ENCODE results near the gene TIGAR. TPM values are rescaled to one million over a fixed set of nuclear protein-coding genes. Genes with fewer than 3 reads are reported as not detected.

Gene TIGAR
- total RNA-seq, 1 experiment from 2014 or later = 9.0 TPM

DNA sequence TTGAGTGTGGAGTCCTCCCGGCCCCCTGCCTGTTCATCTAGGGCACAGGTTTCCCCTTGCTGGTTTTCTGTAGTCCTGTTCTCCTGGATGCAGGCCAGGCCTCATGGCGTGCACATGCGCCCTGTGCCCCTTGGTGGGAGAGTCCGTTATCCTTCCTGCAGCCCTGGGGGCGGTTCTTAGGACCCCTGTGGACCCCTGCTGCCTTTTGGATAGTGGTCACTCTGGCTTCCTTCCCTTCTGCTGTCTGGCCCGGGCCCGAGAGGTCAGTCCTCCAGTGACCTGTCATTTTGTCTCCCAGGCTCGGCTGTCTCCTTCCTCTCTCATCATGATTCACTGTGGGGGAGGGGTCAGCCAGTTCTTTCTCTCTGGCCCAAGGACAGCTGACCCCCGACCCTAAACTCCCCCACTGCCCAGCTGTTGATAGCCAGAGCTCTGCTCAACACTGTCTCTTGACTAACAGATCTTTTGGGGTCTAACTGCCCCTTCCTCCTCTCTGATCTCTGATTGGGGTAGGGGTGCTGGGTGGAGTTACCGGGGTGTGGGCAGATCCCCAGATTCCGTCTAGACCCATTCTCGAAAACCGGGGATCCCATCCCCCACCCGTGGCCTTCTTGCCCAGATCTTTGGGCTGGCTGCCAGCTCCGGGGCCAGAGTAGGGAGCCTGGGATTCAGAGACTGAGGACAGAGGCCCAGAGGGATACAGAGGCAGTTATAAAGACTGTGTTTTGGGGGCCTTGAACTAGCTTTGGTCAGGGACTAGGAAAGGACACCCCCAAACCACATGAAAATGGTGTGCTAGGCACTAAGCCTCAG lies 40.5 kb upstream of the TIGAR start:
- H3K79me2 ChIP-seq (ENCODE audit: low read length) = no peaks in the 10 kb centered on the region
- H3K4me2 ChIP-seq (ENCODE audit: low read depth, low read length, poor library complexity, severe bottlenecking) = no peak overlapping the region
- no peaks in the 10 kb centered on the region for H3K27me3 ChIP-seq (ENCODE audit: low read length)
- H3K4me1 ChIP-seq (ENCODE audit: low read length) = no peaks in the 10 kb centered on the region
- no peak overlapping the region for H3K4me3 ChIP-seq (ENCODE audit: low read length)
- H3K27ac ChIP-seq (ENCODE audit: low read length) = no peak overlapping the region
- no peaks in the 10 kb centered on the region for H3K36me3 ChIP-seq (ENCODE audit: insufficient read depth, low read length)
- H2AFZ ChIP-seq (ENCODE audit: low read length) = no peak overlapping the region
- no peak overlapping the region for H3K9ac ChIP-seq (ENCODE audit: low read length)
- no peak for DNase-seq
- H3K9me3 ChIP-seq (ENCODE audit: low read length) = no peaks in the 10 kb centered on the region
- H4K20me1 ChIP-seq (ENCODE audit: insufficient read depth, low read depth, low read length) = no peaks in the 10 kb centered on the region
- no peaks in the 10 kb centered on the region for H3K9me2 ChIP-seq (replicated peaks; ENCODE audit: insufficient read depth, low read length)

DNA sequence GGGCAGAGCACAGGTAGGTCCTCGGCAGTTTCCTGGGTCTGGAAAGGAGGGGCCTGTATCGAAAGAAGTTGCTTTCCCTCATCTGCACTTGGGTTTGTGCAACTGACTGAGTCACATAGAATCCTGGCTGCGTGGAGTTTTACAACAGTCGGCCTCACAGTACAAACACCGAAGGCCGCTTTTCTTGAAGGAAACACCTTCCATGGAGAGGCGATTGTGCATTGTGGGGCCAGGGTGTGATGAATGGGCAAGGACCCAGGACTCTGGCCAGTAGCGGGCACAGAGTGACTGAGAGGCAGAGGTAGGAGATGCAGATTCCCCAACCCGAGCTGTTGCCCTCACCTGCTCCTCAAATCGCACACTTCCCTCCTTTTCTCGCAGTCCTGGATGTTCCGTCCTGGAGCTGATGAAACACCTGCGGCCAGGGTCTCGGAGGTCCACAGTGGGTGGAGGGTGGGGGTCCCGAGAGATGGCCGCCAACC lies 39.8 kb upstream of the TIGAR start:
- Histone ChIP-seq H3K79me2 (ENCODE audit: low read length) (no peaks in the 10 kb centered on the region), H3K4me1 (ENCODE audit: low read length) (no peaks in the 10 kb centered on the region), H3K9me2 (replicated peaks; ENCODE audit: insufficient read depth, low read length) (no peaks in the 10 kb centered on the region), H3K9me3 (ENCODE audit: low read length) (no peaks in the 10 kb centered on the region), H3K36me3 (ENCODE audit: insufficient read depth, low read length) (no peaks in the 10 kb centered on the region), H3K9ac (ENCODE audit: low read length) (no peak overlapping the region), H4K20me1 (ENCODE audit: insufficient read depth, low read depth, low read length) (no peaks in the 10 kb centered on the region), H3K4me3 (ENCODE audit: low read length) (no peak overlapping the region), H3K27ac (ENCODE audit: low read length) (no peak overlapping the region), H3K4me2 (ENCODE audit: low read depth, low read length, poor library complexity, severe bottlenecking) (no peak overlapping the region), H2AFZ (ENCODE audit: low read length) (no peak overlapping the region), H3K27me3 (ENCODE audit: low read length) (no peaks in the 10 kb centered on the region)
- no peak for DNase-seq

DNA sequence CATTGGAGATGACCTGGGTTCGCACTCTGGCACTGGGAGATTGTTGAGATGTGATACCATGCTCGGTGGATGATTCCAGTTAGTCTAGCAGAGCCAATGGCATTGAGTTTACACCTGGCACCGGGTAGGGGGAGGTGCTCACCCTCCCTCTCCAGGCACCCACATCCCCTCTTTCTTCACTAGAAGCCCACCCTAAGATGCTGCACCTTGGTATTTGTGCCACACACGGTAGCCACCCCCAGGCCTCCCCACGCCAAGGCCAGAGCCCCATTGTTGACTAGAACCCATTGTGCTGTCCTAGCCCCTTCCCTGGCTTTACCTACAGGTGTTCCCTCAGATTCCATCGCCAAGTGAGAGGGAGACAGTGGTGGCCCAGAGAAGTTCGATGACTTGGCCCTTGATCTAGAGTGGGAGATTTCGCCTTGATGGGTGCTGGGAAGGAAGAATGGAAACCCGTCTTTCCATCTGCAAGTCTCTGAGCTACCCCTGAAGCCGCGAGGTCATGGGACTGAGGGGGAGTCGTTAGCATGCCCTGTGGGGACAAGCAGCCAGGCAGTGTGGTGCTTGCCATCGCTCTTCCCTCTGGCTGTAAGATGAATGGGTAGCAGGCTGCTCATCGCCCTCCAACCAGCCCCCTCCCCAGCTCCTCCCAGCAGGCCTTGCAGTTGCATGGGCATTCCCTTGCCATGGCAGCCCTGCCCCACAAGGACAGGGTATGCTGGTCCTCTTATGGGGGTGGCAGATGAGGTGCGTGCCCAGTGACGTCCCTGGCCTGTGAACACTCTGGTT lies 38.7 kb upstream of the TIGAR start:
- Histone ChIP-seq H2AFZ (ENCODE audit: low read length) (no peak overlapping the region), H3K79me2 (ENCODE audit: low read length) (no peaks in the 10 kb centered on the region), H3K27me3 (ENCODE audit: low read length) (no peaks in the 10 kb centered on the region), H3K27ac (ENCODE audit: low read length) (no peak overlapping the region), H3K36me3 (ENCODE audit: insufficient read depth, low read length) (no peaks in the 10 kb centered on the region), H3K4me1 (ENCODE audit: low read length) (no peaks in the 10 kb centered on the region), H3K4me3 (ENCODE audit: low read length) (no peak overlapping the region), H3K9ac (ENCODE audit: low read length) (no peak overlapping the region), H4K20me1 (ENCODE audit: insufficient read depth, low read depth, low read length) (no peaks in the 10 kb centered on the region), H3K4me2 (ENCODE audit: low read depth, low read length, poor library complexity, severe bottlenecking) (no peak overlapping the region), H3K9me3 (ENCODE audit: low read length) (no peaks in the 10 kb centered on the region), H3K9me2 (replicated peaks; ENCODE audit: insufficient read depth, low read length) (no peaks in the 10 kb centered on the region)
- no peak for DNase-seq

- H3K9me2 ChIP-seq (replicated peaks; ENCODE audit: insufficient read depth, low read length) = no peaks in the 10 kb centered on the region
- H3K27me3 ChIP-seq (ENCODE audit: low read length) = no peaks in the 10 kb centered on the region
- H3K27ac ChIP-seq (ENCODE audit: low read length) = no peak overlapping the region
- H3K9ac ChIP-seq (ENCODE audit: low read length) = no peak overlapping the region
- no peak overlapping the region for H2AFZ ChIP-seq (ENCODE audit: low read length)
- no peaks in the 10 kb centered on the region for H3K9me3 ChIP-seq (ENCODE audit: low read length)
- H4K20me1 ChIP-seq (ENCODE audit: insufficient read depth, low read depth, low read length) = no peaks in the 10 kb centered on the region
- H3K4me1 ChIP-seq (ENCODE audit: low read length) = no peaks in the 10 kb centered on the region
- DNase-seq = peak; percentile 61
- no peaks in the 10 kb centered on the region for H3K36me3 ChIP-seq (ENCODE audit: insufficient read depth, low read length)
- no peaks in the 10 kb centered on the region for H3K79me2 ChIP-seq (ENCODE audit: low read length)
- no peak overlapping the region for H3K4me2 ChIP-seq (ENCODE audit: low read depth, low read length, poor library complexity, severe bottlenecking)
- no peak overlapping the region for H3K4me3 ChIP-seq (ENCODE audit: low read length)
Measured at GRCh38 chr12:4282892-4283511, 38.0 kb upstream of the TIGAR start.

DNA sequence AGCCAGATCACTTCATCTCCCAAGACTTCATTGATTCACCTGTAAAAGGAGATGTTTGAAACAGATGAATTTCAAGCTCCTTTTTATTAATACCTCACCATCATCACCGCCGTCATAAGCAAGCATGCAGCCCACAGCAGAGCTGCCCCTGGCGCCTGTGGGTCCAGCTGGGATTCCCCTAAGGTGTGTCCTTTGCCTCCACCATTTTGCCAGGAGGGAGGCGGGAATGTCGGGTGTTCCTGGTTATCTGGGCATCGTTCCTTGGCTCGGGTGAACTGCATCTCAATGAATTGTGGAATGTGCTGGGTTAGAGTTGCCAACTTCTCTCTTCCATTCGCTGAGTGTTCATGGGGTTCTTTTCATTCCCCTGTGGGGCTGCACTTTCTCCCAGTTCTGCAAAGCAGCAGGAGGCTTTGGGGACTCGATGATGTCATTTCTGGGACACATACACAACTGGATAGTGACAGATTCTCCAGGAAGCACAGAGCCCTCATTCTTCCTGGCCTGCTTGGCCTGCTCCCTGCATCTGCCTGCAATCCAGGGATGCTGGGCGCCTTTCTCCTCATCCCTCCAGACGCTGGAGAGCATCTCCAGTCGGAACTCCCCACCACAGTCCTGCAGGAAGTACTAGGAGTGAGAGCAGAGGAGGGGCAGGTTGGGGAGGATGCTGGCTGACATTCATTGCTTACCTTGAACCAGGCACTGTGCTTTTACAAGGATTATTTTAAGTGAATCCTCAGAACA lies 37.3 kb upstream of the TIGAR start:
- no peak overlapping the region for H2AFZ ChIP-seq (ENCODE audit: low read length)
- no peaks in the 10 kb centered on the region for H3K4me1 ChIP-seq (ENCODE audit: low read length)
- no peaks in the 10 kb centered on the region for H3K79me2 ChIP-seq (ENCODE audit: low read length)
- H3K9me3 ChIP-seq (ENCODE audit: low read length) = no peaks in the 10 kb centered on the region
- H3K9me2 ChIP-seq (replicated peaks; ENCODE audit: insufficient read depth, low read length) = no peaks in the 10 kb centered on the region
- H3K27me3 ChIP-seq (ENCODE audit: low read length) = no peaks in the 10 kb centered on the region
- no peak overlapping the region for H3K27ac ChIP-seq (ENCODE audit: low read length)
- H3K36me3 ChIP-seq (ENCODE audit: insufficient read depth, low read length) = no peaks in the 10 kb centered on the region
- H3K9ac ChIP-seq (ENCODE audit: low read length) = no peak overlapping the region
- no peak overlapping the region for H3K4me3 ChIP-seq (ENCODE audit: low read length)
- no peak overlapping the region for H3K4me2 ChIP-seq (ENCODE audit: low read depth, low read length, poor library complexity, severe bottlenecking)
- no peaks in the 10 kb centered on the region for H4K20me1 ChIP-seq (ENCODE audit: insufficient read depth, low read depth, low read length)
- no peak for DNase-seq

DNA sequence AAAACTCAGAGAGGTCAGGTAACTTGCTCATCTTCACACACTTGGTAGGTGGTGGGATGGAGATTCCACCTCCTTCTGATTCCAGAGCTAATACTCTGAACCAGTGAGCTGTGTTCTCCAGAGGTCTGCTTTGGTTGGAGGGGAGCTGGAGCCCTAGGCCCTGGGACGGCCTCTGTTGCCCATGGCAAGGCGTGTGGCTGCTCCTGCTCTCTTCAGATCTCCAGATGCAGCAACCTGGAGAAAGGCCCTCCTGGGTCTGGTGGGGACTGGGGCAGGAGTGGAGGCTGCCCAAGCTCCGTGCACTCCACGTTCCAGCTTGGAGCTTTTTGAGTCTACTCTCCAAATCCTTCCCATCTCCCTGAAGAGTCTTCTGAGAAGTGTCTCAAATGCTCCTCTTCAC lies 36.7 kb upstream of the TIGAR start:
- Histone ChIP-seq H3K27me3 (ENCODE audit: low read length) (no peaks in the 10 kb centered on the region), H3K36me3 (ENCODE audit: insufficient read depth, low read length) (no peaks in the 10 kb centered on the region), H3K9me3 (ENCODE audit: low read length) (no peaks in the 10 kb centered on the region), H3K4me3 (ENCODE audit: low read length) (no peak overlapping the region), H3K9ac (ENCODE audit: low read length) (no peak overlapping the region), H3K4me2 (ENCODE audit: low read depth, low read length, poor library complexity, severe bottlenecking) (no peak overlapping the region), H3K4me1 (ENCODE audit: low read length) (no peaks in the 10 kb centered on the region), H3K79me2 (ENCODE audit: low read length) (no peaks in the 10 kb centered on the region), H3K27ac (ENCODE audit: low read length) (no peak overlapping the region), H2AFZ (ENCODE audit: low read length) (no peak overlapping the region), H3K9me2 (replicated peaks; ENCODE audit: insufficient read depth, low read length) (no peaks in the 10 kb centered on the region), H4K20me1 (ENCODE audit: insufficient read depth, low read depth, low read length) (no peaks in the 10 kb centered on the region)
- no peak for DNase-seq

DNA sequence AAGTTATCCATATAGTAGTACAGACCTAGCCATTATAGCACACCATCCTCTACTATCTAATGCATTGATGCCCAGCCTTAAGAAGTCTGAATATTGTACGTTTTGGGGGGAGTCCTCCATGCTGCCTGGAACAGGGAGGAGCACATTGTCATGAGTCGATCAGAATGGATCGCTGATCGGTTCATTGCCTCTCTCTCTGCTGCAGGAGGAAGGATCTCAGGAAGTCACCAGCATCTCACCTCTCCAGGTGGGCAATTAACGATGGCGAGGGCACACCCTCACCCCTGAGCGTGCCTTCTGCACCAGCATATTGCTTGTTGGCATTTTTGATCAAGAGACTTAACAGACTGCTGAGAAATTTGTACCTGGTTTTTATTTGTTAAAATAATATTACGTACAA lies 35.9 kb upstream of the TIGAR start:
- no peaks in the 10 kb centered on the region for H3K27me3 ChIP-seq (ENCODE audit: low read length)
- no peaks in the 10 kb centered on the region for H3K79me2 ChIP-seq (ENCODE audit: low read length)
- H3K9me2 ChIP-seq (replicated peaks; ENCODE audit: insufficient read depth, low read length) = no peaks in the 10 kb centered on the region
- H3K27ac ChIP-seq (ENCODE audit: low read length) = no peak overlapping the region
- no peaks in the 10 kb centered on the region for H3K9me3 ChIP-seq (ENCODE audit: low read length)
- no peak overlapping the region for H3K9ac ChIP-seq (ENCODE audit: low read length)
- H4K20me1 ChIP-seq (ENCODE audit: insufficient read depth, low read depth, low read length) = no peaks in the 10 kb centered on the region
- no peaks in the 10 kb centered on the region for H3K36me3 ChIP-seq (ENCODE audit: insufficient read depth, low read length)
- H3K4me3 ChIP-seq (ENCODE audit: low read length) = no peak overlapping the region
- DNase-seq = no peak
- H2AFZ ChIP-seq (ENCODE audit: low read length) = no peak overlapping the region
- no peak overlapping the region for H3K4me2 ChIP-seq (ENCODE audit: low read depth, low read length, poor library complexity, severe bottlenecking)
- H3K4me1 ChIP-seq (ENCODE audit: low read length) = no peaks in the 10 kb centered on the region
